Measurements from ENCODE around the gene CNDP2.

DNA sequence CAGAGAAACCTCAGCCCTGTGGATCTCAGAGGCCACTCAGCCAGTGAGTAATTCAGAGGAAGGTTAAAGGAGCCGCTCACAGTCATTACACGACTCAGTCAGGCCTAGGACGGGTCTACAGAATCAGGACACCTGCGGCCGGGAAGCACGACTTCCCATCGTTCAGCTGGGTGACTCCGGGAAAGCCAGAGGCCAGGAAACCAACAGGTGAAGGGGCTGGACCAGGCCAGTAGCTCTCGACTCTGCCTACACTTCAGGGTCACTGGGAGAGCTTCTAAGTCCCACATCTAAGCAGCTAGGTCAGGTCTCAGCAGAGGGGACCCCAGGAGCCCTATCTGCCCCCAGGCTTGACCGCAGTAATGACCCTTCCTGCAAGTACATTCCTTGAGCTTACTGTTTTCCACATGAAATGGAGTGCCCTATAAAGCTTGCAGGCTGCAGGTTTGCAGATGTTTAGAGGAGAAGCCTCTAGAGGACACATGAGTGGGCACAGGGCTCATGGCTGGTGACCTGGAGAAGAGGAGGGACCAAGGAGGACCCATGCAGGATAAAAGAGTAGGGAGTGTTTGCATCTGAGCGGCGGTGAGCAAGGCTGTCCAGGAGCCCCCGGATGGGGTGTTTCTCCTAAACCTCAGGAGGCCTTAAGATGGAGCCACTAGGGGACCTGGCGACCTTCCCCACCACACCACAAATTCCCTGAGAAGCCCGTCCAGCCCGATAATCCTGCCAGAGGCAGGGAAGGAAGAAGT lies 48.6 kb upstream of the CNDP2 start:
- TF ChIP-seq, protein P1, sequence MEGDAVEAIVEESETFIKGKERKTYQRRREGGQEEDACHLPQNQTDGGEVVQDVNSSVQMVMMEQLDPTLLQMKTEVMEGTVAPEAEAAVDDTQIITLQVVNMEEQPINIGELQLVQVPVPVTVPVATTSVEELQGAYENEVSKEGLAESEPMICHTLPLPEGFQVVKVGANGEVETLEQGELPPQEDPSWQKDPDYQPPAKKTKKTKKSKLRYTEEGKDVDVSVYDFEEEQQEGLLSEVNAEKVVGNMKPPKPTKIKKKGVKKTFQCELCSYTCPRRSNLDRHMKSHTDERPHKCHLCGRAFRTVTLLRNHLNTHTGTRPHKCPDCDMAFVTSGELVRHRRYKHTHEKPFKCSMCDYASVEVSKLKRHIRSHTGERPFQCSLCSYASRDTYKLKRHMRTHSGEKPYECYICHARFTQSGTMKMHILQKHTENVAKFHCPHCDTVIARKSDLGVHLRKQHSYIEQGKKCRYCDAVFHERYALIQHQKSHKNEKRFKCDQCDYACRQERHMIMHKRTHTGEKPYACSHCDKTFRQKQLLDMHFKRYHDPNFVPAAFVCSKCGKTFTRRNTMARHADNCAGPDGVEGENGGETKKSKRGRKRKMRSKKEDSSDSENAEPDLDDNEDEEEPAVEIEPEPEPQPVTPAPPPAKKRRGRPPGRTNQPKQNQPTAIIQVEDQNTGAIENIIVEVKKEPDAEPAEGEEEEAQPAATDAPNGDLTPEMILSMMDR (IDR thresholded peaks at IDR 0.05) = no peak
- TF ChIP-seq EP300 (IDR thresholded peaks at IDR 0.05) = no peak
- no peak for TF ChIP-seq POLR2A (IDR thresholded peaks at IDR 0.05; ENCODE audit: low read depth)
